Measurements from ENCODE around the gene SH3RF3.

The SH3RF3 gene

GRCh38 chr2:109295070-109295780 lies 166.2 kb downstream of the SH3RF3 start:
- no peak for DNase-seq

GRCh38 chr2:109295781-109296117 lies 166.7 kb downstream of the SH3RF3 start:
- no peak for DNase-seq

DNA sequence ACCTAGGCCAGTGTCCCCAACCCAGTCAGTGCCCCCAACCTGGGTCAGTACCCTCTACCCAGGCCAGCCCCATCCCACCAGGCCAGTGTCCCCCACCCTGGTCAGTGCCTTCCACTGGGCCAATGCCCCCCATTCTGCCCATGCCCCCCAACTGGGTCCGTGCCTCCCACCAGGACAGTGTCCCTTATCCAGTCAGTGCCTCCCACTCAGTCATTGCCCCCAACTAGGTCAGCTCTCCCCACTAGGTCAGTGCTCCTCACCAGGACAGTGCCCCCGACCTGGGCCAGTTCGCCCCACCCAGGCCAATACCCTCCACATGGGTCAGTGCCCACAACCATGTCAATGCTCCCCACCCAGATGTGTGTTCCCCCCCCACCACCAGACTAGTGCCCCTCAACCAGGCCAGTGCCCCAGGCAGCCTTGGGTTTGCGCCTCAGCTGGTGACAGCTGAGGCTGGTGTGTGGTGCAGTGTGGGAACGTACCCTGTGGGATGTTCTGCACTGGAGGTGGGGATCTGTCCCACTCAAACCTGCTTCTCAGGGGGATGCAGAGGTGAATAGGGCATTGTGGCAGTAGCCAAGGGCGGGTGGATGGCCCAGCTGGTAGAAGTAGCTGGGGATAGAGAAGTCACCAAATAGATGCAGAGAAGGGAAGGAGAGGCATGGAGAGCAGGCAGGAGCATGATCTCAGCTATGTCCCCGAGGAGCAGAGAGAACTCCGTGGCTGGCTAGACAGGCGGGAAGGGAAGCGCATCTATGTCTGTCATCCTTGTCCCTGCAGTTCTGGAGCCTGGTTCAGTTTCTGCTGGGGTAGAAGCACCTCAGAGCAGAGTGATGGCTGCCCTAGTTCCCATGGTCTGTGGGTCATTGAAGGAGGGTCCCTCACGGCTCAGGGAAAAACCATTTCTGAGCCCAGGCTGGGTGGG lies 168.8 kb downstream of the SH3RF3 start:
- DNase-seq = no peak

GRCh38 chr2:109298851-109299250 lies 169.8 kb downstream of the SH3RF3 start:
- DNase-seq = no peak

GRCh38 chr2:109299536-109299935 lies 170.5 kb downstream of the SH3RF3 start:
- DNase-seq = no peak

GRCh38 chr2:109300582-109300981 lies 171.6 kb downstream of the SH3RF3 start:
- DNase-seq = no peak

DNA sequence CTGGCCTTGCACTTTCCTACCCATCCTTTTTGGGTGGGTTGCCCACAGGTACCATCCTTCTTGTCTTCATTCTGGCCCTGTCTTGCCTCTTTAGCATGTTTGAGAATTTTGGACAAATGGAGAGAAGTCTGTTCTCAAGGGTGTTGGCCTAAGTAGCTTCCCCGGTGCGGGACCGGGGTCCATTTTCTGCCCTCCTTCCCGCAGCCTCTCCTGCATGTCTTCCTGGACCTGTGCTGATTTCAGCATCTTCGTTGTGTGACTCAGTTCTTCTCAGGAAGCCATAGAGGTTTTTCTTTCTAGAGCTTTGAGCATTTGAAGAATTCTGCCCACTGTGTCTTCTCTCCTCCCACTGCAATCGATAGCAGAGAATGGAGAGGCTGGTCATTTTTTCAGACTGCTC lies 172.7 kb downstream of the SH3RF3 start:
- DNase-seq = no peak

GRCh38 chr2:109302319-109302718 lies 173.3 kb downstream of the SH3RF3 start:
- DNase-seq = no peak

DNA sequence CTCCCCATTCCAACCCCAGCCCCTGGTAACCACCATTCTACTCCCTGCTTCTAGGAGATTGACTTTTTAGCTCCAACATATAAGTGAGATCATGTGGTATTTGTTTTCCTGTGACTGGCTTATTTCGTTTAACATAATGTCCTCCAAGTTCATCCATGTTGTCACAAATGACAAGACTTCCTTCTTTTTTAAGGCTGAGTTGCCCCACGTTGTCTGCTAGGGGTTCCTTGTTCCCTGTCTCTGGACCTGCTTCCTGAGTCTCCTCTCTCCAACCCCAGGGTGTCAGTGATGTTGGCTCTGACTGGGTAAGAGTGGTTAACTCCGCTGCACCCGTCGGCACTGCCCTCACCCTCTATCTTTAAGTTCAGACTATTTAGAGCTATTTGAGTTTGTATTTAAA lies 175.2 kb downstream of the SH3RF3 start:
- no peak for DNase-seq

DNA sequence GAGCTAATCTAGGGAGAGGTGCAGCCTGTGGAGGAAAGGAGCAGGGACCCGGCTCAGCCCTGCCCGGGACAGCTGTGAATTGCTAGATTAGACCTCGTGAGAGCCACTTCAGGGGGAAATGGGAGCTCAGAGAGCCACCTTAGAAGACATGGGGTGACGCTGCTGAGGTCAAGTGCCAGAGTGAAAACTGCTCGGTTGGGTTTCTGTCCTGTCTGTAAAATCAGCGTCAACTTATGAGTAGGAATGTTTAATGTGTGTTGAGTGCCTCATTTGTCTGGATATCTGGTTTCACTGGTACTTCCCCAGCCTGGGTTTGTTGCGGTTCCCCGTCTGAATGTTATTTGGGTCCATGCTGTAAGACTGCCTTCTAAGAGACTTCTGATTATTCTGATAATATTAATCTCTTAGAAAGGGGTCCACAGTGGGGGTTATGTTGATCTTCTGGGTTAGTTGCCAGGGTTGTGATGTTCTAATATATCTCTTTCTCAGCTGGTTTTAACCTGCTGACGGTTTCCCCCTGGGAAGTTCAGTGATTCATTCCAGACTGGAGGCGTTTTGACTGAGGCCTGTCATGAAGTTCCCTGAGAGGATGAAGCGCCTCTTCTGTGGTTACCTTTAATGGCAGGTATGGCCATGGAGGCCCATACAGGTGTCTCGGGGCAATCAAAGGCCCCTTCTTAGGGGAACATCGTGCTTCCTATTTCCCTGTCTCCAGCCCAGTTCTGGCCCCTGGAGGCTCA lies 175.9 kb downstream of the SH3RF3 start:
- no peak for DNase-seq

DNA sequence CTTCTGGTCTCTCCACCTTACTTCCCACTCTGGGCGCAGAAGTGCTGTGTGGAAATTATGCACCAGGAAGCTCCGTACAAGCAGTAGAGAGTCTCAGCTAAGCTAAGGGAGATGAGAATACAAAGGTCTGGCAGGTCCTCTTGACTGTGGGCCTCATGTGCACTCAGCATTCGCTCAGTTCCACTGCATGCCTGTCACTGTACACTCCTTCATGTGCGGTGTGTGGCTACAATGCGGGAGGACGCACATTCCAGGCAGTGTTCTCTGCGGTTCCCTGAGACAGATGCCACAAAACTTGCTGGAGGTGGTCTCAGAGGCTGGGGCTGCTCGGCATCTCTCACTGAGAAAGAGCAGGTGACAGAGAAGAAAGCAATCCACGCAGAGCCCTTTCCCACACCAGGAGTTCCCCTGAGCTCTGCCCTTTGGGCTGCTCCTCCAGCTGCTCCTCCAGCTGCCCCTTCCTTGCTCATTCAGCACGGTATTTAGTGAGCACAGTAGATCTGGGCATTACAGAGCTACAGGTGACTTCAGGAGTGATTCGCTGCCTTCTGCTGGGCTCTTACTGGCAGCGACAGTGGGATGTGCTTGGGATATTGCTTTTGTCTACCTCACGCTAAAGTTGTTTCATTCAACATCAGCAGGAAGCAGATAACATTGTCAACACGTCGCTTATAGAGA lies 176.6 kb downstream of the SH3RF3 start:
- DNase-seq = no peak

DNA sequence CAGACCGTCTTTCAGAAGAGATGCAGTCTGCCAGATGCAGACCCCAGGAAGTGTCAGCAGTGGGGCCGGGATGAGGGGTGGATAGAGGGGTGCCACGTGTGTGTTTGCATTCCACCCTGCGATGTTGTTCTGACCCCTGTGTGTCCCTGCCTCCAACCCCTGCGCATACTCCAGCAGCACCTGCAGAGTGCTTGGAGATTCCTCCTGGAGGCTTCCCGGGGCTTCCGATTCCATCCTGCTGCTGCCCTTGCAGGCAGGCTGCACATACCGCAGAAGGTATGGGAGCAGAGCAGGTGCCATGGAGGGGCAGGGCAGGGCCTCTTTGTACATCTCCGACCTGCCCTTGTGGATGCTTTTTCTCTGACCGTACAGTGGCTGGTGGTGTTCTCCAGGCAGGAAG lies 177.2 kb downstream of the SH3RF3 start:
- no peak for DNase-seq

DNA sequence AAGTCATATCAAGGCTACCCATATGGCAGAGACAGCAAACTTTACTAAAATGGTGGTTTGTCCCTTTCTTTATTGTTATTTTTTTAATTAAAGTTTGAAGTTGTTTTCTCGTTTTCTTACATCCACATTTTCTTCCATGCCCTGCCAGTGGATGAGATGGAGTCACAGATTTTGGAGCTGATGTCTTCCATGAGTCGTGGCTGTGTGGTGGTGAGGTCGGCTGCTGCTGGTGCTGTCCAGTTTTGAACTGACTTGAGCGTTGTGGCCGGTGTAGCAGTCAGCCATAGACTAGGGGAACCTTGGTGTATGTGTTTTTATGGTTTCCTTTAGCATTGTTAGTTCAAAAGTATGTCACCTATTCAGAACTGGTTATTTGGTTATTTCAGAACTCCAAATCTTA lies 182.8 kb downstream of the SH3RF3 start:
- DNase-seq = no peak

- no peak for DNase-seq
Observed at GRCh38 chr2:109312902-109313301, 183.9 kb downstream of the SH3RF3 start.

DNA sequence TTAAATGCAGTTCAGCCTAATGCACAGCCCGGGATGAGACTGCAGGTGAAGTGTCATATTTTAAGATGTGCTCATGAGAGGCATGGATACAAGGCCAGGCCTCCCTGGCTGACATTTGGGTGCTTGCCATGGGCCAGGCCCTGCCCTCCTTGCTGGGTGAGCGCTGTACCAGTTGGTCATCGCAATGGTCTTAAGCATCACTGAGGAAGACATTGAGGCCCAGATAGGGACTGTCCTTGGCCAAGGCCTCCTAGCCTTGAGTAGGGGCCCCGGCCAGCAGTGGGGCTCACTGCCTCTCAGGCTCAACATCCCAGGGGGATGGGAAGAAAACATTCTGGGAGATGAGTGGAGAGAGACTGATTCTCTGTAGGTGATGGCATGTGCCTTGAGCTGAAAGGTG lies 184.3 kb downstream of the SH3RF3 start:
- DNase-seq = no peak

DNA sequence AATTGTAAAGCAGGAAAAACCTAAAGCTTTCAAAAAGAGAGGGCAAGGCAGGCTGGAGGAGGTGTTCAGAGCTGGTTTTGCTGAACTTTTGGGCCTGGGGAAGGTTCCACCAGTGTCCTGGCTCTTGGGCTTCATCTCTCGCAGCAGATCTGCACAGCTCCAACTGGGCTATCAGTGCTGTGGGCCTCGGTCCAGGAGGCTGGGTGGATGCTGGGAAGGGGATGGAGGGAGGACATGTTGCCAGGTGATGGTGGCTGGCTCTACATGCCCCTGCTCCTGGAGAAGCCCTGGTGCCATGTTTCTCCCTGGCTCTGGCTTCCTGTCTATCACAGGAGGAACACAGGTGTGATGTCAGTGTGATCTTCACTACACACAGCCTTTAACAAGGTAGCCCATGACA lies 187.1 kb downstream of the SH3RF3 start:
- no peak for DNase-seq

- no peak for DNase-seq
Observed at GRCh38 chr2:109317471-109318095, 188.6 kb downstream of the SH3RF3 start.

DNA sequence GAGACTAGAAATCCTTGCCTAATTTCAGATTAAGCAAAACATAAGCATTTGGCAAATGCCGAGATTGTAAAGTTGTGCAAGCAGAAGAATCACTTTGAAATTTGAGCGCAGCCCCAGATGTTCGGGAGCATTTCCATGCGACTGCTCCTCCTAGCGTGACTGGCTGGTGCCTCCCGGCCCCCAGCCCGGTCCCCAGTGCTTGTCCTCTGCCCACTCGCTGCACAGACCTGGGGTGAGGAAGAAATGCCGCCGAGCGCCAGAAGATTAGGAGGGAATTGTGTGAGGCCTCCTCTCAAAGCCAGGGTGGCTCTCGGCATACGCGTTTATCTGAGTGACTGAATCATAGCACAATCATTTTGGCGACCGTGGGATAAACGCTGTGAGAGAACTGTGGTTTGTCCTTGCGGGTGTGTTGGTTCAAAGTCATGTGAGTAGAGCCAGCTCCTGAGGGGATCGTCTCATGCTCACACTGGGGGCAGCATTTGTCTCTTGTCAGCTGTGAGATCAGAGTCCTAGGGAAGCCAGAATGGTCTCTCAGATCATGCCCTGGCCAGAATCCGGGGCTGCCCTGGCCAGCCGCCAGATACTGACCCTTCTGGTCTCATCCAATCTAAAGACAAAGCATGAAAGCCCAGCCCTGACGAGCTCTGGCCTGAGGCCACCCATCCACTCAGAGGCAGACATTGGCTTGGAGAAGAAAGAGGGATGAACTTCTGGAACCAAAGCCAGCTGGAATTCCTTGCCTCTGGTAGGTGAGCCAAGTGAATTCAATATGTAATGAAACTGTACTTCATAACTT lies 189.3 kb downstream of the SH3RF3 start:
- DNase-seq = no peak

- no peak for DNase-seq
Observed at GRCh38 chr2:109318949-109319342, 189.9 kb downstream of the SH3RF3 start.

DNA sequence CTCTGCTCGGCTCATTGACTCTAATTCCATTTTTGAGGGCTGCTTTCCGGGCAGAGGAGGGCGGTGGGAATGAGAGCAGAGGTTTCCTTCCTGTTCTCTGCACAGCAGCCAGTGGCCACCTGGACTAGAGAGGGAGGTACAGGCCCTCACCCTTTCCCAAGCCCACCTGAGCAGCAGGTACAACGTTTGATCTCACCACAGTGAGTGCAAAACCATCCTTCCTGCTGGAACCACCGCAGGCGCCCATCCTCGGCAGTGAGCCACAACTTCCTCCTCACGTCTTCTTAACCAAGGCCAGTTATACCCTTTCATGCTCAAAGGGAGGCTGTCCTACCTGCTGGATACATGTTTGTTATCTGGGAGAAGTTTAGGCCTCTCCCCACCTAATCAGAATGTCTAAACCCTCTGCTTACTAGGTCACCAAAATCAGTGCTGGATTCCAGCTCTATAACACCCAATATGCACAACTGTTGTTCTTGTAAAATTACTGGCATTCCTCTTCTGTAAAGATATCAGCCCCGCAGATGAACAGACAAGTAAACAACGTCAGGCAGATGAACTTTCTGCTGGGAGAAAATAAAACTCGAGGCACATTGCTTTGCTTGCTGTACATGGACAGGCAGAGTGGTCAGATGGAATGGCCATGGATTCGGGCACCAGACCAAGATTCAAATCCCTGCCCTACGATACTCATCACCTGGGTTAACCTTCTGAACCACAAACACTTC lies 191.4 kb downstream of the SH3RF3 start:
- DNase-seq = no peak

GRCh38 chr2:109321570-109321969 lies 192.6 kb downstream of the SH3RF3 start:
- DNase-seq = no peak
